ENCODE data around the gene GGNBP2. TPM values are rescaled to one million over a fixed set of nuclear protein-coding genes. Genes with fewer than 3 reads are reported as not detected.

The GGNBP2 gene
- total RNA-seq, 1 donor: 61.9 TPM

GRCh38 chr17:36498560-36499300 is 46.0 kb upstream of the GGNBP2 start:
- Histone ChIP-seq H2AFZ (ENCODE audit: low read length) (no peak overlapping the region), H3K36me3 (ENCODE audit: insufficient read depth, low read length) (peaks cover 69% of the 10 kb centered on the region), H3K27me3 (ENCODE audit: insufficient read depth, low read length) (no peaks in the 10 kb centered on the region), H3K27ac (ENCODE audit: low read depth, low read length) (no peak overlapping the region), H3K9me3 (ENCODE audit: low read depth, low read length) (no peaks in the 10 kb centered on the region), H3K79me2 (ENCODE audit: insufficient read depth, low read length) (no peaks in the 10 kb centered on the region), H4K20me1 (ENCODE audit: insufficient read depth, low read length) (peaks cover 3% of the 10 kb centered on the region), H3K4me2 (ENCODE audit: insufficient read depth, low read length) (no peak overlapping the region), H3K4me1 (ENCODE audit: insufficient read depth, low read length) (peaks cover 6% of the 10 kb centered on the region), H3K4me3 (ENCODE audit: insufficient read depth, low read length) (no peak overlapping the region)
- no peak for DNase-seq (ENCODE audit: insufficient read length, low spot score, missing footprints)
- no peak for TF ChIP-seq CTCF (IDR thresholded peaks at IDR 0.05; ENCODE audit: extremely low read depth, low read depth, low read length)

GRCh38 chr17:36500745-36501225 is 43.9 kb upstream of the GGNBP2 start:
- no peak overlapping the region for H3K27ac ChIP-seq (ENCODE audit: low read depth, low read length)
- H3K4me1 ChIP-seq (ENCODE audit: insufficient read depth, low read length): peaks cover 6% of the 10 kb centered on the region
- H3K79me2 ChIP-seq (ENCODE audit: insufficient read depth, low read length): no peaks in the 10 kb centered on the region
- no peaks in the 10 kb centered on the region for H3K9me3 ChIP-seq (ENCODE audit: low read depth, low read length)
- no peak overlapping the region for H3K4me3 ChIP-seq (ENCODE audit: insufficient read depth, low read length)
- TF ChIP-seq CTCF (IDR thresholded peaks at IDR 0.05; ENCODE audit: extremely low read depth, low read depth, low read length): no peak
- DNase-seq (ENCODE audit: insufficient read length, low spot score, missing footprints): no peak
- no peak overlapping the region for H2AFZ ChIP-seq (ENCODE audit: low read length)
- no peaks in the 10 kb centered on the region for H3K27me3 ChIP-seq (ENCODE audit: insufficient read depth, low read length)
- H4K20me1 ChIP-seq (ENCODE audit: insufficient read depth, low read length): no peaks in the 10 kb centered on the region
- no peak overlapping the region for H3K4me2 ChIP-seq (ENCODE audit: insufficient read depth, low read length)
- H3K36me3 ChIP-seq (ENCODE audit: insufficient read depth, low read length): peaks cover 64% of the 10 kb centered on the region

GRCh38 chr17:36501351-36501750 is 43.4 kb upstream of the GGNBP2 start:
- Histone ChIP-seq H3K4me1 (ENCODE audit: insufficient read depth, low read length) (peaks cover 6% of the 10 kb centered on the region), H3K4me2 (ENCODE audit: insufficient read depth, low read length) (no peak overlapping the region), H3K4me3 (ENCODE audit: insufficient read depth, low read length) (no peak overlapping the region), H3K27ac (ENCODE audit: low read depth, low read length) (no peak overlapping the region), H3K79me2 (ENCODE audit: insufficient read depth, low read length) (no peaks in the 10 kb centered on the region), H4K20me1 (ENCODE audit: insufficient read depth, low read length) (no peaks in the 10 kb centered on the region), H3K27me3 (ENCODE audit: insufficient read depth, low read length) (no peaks in the 10 kb centered on the region), H3K36me3 (ENCODE audit: insufficient read depth, low read length) (peaks cover 62% of the 10 kb centered on the region), H2AFZ (ENCODE audit: low read length) (no peak overlapping the region), H3K9me3 (ENCODE audit: low read depth, low read length) (no peaks in the 10 kb centered on the region)
- TF ChIP-seq CTCF (IDR thresholded peaks at IDR 0.05; ENCODE audit: extremely low read depth, low read depth, low read length): no peak
- DNase-seq (ENCODE audit: insufficient read length, low spot score, missing footprints): no peak

- Histone ChIP-seq H3K4me3 (ENCODE audit: insufficient read depth, low read length) (no peak overlapping the region), H3K27ac (ENCODE audit: low read depth, low read length) (no peak overlapping the region), H2AFZ (ENCODE audit: low read length) (no peak overlapping the region), H3K9me3 (ENCODE audit: low read depth, low read length) (no peaks in the 10 kb centered on the region), H3K4me2 (ENCODE audit: insufficient read depth, low read length) (no peak overlapping the region), H3K36me3 (ENCODE audit: insufficient read depth, low read length) (peaks cover 68% of the 10 kb centered on the region), H3K79me2 (ENCODE audit: insufficient read depth, low read length) (no peaks in the 10 kb centered on the region), H3K4me1 (ENCODE audit: insufficient read depth, low read length) (peaks cover under 1% of the 10 kb centered on the region), H4K20me1 (ENCODE audit: insufficient read depth, low read length) (no peaks in the 10 kb centered on the region), H3K27me3 (ENCODE audit: insufficient read depth, low read length) (no peaks in the 10 kb centered on the region)
- no peak for TF ChIP-seq CTCF (IDR thresholded peaks at IDR 0.05; ENCODE audit: extremely low read depth, low read depth, low read length)
- no peak for DNase-seq (ENCODE audit: insufficient read length, low spot score, missing footprints)
Observed at GRCh38 chr17:36501963-36502362, 42.8 kb upstream of the GGNBP2 start.
